H1 (cell line): ENCODE data around the gene NAP1L1. TPM values are rescaled to one million over a fixed set of nuclear protein-coding genes. Genes with fewer than 3 reads are reported as not detected.
A peak's percentile ranks its signal among the peaks of the same experiment; 100 is the strongest.

Experiments
- CTCF ChIA-PET: fragments of 300-600 bp; sonication (Branson Sonifier 250); formaldehyde crosslinking; loops from one replicate; lab custom pipeline; 2021; ENCODE audit not compliant: partially characterized antibody; lab: Charles Lee
- POLR2A ChIA-PET: fragments of 300-600 bp; sonication (Branson Sonifier 250); formaldehyde crosslinking; loops from one replicate; lab custom pipeline; 2021; ENCODE audit warnings: inconsistent platforms; ENCODE audit not compliant: partially characterized antibody; lab: Charles Lee
- DNase-seq, 2 experiments: peaks; one replicate each; pipeline versions ENCODE4 v3.0.0 to v3.0.0-alpha.2; 2010 to 2022; ENCODE audit warnings: low spot score in 2 of 2, low read depth in 1 of 2, mixed read lengths in 1 of 2
- FAIRE-seq: peaks from 2 replicates; lab custom pipeline; 2011; peaks lifted over from hg19 to GRCh38; lab: Jason Lieb, UNC
- H2AFZ ChIP-seq: 2 replicates; pipeline ENCODE4 v1.8.1; 2012; ENCODE audit warnings: low read length, inconsistent platforms
- H2AK5ac ChIP-seq: 2 replicates; pipeline ENCODE4 v1.6.1; 2013; ENCODE audit warnings: low read depth, low read length
- H2BK120ac ChIP-seq: replicated peaks from 2 replicates; pipeline ENCODE3; 2013; ENCODE audit warnings: low read depth, low read length, inconsistent platforms
- H2BK12ac ChIP-seq: 2 replicates; pipeline ENCODE4 v1.6.1; 2013; ENCODE audit warnings: low read depth, low read length
- H2BK15ac ChIP-seq: 2 replicates; pipeline ENCODE4 v1.6.1; 2013; ENCODE audit warnings: low read length
- H2BK20ac ChIP-seq: 2 replicates; pipeline ENCODE4 v1.6.1; 2013; ENCODE audit warnings: low read length
- H2BK5ac ChIP-seq: 2 replicates; pipeline ENCODE4 v1.6.1; 2013; ENCODE audit warnings: low read depth, low read length
- H3K14ac ChIP-seq: 2 replicates; pipeline ENCODE4 v1.6.1; 2013; ENCODE audit warnings: inconsistent platforms; ENCODE audit not compliant: insufficient read length
- H3K18ac ChIP-seq: 2 replicates; pipeline ENCODE4 v1.6.1; 2013; ENCODE audit warnings: low read length; ENCODE audit errors: extremely low read depth
- H3K23ac ChIP-seq: 2 replicates; pipeline ENCODE4 v1.6.1; 2013; ENCODE audit warnings: inconsistent platforms; ENCODE audit not compliant: insufficient read length
- H3K23me2 ChIP-seq: 2 replicates; pipeline ENCODE4 v1.6.1; 2013; ENCODE audit warnings: low read depth, low read length
- H3K27ac ChIP-seq: 2 replicates; pipeline ENCODE4 v1.6.1; 2011; ENCODE audit warnings: low read depth, low read length, inconsistent platforms
- H3K27me3 ChIP-seq, 4 experiments: replicated peaks in 1 of 4; 1 replicate in 1 of 4; 2 replicates in 3 of 4; pipeline versions ENCODE4 v1.6.1 to v1.8.1; 2011 to 2013; ENCODE audit warnings: low read length in 3 of 4, mild to moderate bottlenecking in 3 of 4, inconsistent platforms in 2 of 4, mixed read lengths in 2 of 4, moderate library complexity in 1 of 4; ENCODE audit not compliant: control insufficient read depth in 3 of 4, insufficient read depth in 3 of 4; ENCODE audit errors: extremely low read depth in 1 of 4
- H3K36me3 ChIP-seq, 4 experiments: 2 replicates each; pipeline versions ENCODE4 v1.6.1 to v1.8.1; 2011 to 2013; ENCODE audit warnings: mild to moderate bottlenecking in 4 of 4, low read length in 3 of 4, moderate library complexity in 2 of 4, control low read depth in 1 of 4, inconsistent platforms in 1 of 4; ENCODE audit not compliant: insufficient read depth in 4 of 4, control insufficient read depth in 2 of 4
- H3K4ac ChIP-seq: replicated peaks from 2 replicates; pipeline ENCODE3; 2013; ENCODE audit warnings: low read length, low read depth, mixed read lengths, inconsistent platforms; ENCODE audit not compliant: insufficient read length
- H3K4me1 ChIP-seq, 4 experiments: replicated peaks in 1 of 4; 1 replicate in 1 of 4; 2 replicates in 3 of 4; pipeline versions ENCODE4 v1.6.1 to v1.8.1; 2011 to 2013; ENCODE audit warnings: low read length in 3 of 4, inconsistent platforms in 2 of 4, mixed read lengths in 1 of 4; ENCODE audit not compliant: insufficient read depth in 4 of 4, control insufficient read depth in 3 of 4
- H3K4me2 ChIP-seq, 2 experiments: 2 replicates each; pipeline versions ENCODE4 v1.6.1 to v1.8.1; 2011 to 2013; ENCODE audit warnings: low read depth in 2 of 2, low read length in 2 of 2, control low read depth in 1 of 2, inconsistent platforms in 1 of 2, mild to moderate bottlenecking in 1 of 2; ENCODE audit not compliant: insufficient read depth in 1 of 2
- H3K4me3 ChIP-seq, 4 experiments: fragments of 200-600, 300-600 bp in 1 of 4; sonication (generic), shearing (Covaris generic), sonication (Bioruptor Twin) in 1 of 4; 2 replicates each; pipeline versions ENCODE4 v1.5.1 to v1.8.1; 2011 to 2016; ENCODE audit warnings: low read length in 4 of 4, low read depth in 3 of 4, control low read depth in 2 of 4, inconsistent platforms in 2 of 4, mild to moderate bottlenecking in 2 of 4, mixed read lengths in 1 of 4, moderate library complexity in 1 of 4; ENCODE audit not compliant: insufficient read depth in 2 of 4; ENCODE audit errors: extremely low read depth in 1 of 4
- H3K56ac ChIP-seq: replicated peaks from 2 replicates; pipeline ENCODE3; 2013; ENCODE audit warnings: low read depth, mild to moderate bottlenecking, mixed read lengths, low read length, inconsistent platforms; ENCODE audit not compliant: insufficient read length
- H3K79me1 ChIP-seq: 2 replicates; pipeline ENCODE4 v1.6.1; 2013; ENCODE audit warnings: low read depth, low read length, control low read depth
- H3K79me2 ChIP-seq, 2 experiments: 2 replicates each; pipeline versions ENCODE4 v1.6.1 to v1.8.1; 2012 to 2013; ENCODE audit warnings: low read length in 2 of 2, mild to moderate bottlenecking in 2 of 2, inconsistent platforms in 1 of 2; ENCODE audit not compliant: insufficient read depth in 2 of 2, control insufficient read depth in 1 of 2
- H3K9ac ChIP-seq, 4 experiments: replicated peaks in 1 of 4; 1 replicate in 1 of 4; 2 replicates in 3 of 4; pipeline versions ENCODE4 v1.6.1 to v1.8.1; 2011 to 2013; ENCODE audit warnings: low read depth in 3 of 4, low read length in 3 of 4, control low read depth in 2 of 4, mild to moderate bottlenecking in 2 of 4, moderate library complexity in 2 of 4, inconsistent platforms in 1 of 4; ENCODE audit errors: extremely low read depth in 1 of 4
- H3K9me3 ChIP-seq, 2 experiments: 2 replicates each; pipeline versions ENCODE4 v1.6.1 to v1.8.1; 2012 to 2013; ENCODE audit warnings: mild to moderate bottlenecking in 2 of 2, moderate library complexity in 2 of 2, control low read depth in 1 of 2, inconsistent platforms in 1 of 2, low read depth in 1 of 2, low read length in 1 of 2, mixed read lengths in 1 of 2; ENCODE audit not compliant: insufficient read depth in 2 of 2
- H4K20me1 ChIP-seq, 2 experiments: replicated peaks in 1 of 2; 2 replicates each; pipeline versions ENCODE3 to v1.8.1; 2011 to 2013; ENCODE audit warnings: inconsistent platforms in 2 of 2, low read length in 2 of 2, mild to moderate bottlenecking in 1 of 2; ENCODE audit not compliant: insufficient read depth in 2 of 2, control insufficient read depth in 1 of 2
- H4K5ac ChIP-seq: 2 replicates; pipeline ENCODE4 v1.6.1; 2013; ENCODE audit warnings: low read length, low read depth, mixed read lengths, inconsistent platforms; ENCODE audit not compliant: insufficient read length
- H4K8ac ChIP-seq: 2 replicates; pipeline ENCODE4 v1.8.0; 2013; ENCODE audit warnings: mild to moderate bottlenecking, moderate library complexity, low read length, inconsistent platforms; ENCODE audit not compliant: insufficient read depth; ENCODE audit errors: extremely low read depth
- H4K91ac ChIP-seq: replicated peaks from 2 replicates; pipeline ENCODE3; 2013; ENCODE audit warnings: low read length, mixed read lengths, inconsistent platforms; ENCODE audit not compliant: insufficient read length
- RXRA ChIP-seq: IDR thresholded peaks from 2 replicates; pipeline ENCODE4 v1.6.1; 2011; ENCODE audit warnings: low read depth, mild to moderate bottlenecking, low read length, moderate library complexity; ENCODE audit not compliant: insufficient read depth
- SP1 ChIP-seq: IDR thresholded peaks from 2 replicates; pipeline ENCODE4 v1.6.1; 2011; ENCODE audit warnings: low read depth, low read length
- TEAD4 ChIP-seq: IDR thresholded peaks from 2 replicates; pipeline ENCODE4 v1.6.1; 2012; ENCODE audit warnings: low read depth, low read length, inconsistent platforms, mixed read lengths
- ZNF274 ChIP-seq: IDR thresholded peaks from 2 replicates; pipeline ENCODE4 v1.7.0; 2012; ENCODE audit warnings: low read length, borderline replicate concordance; ENCODE audit errors: extremely low read depth
- WGBS, 2 experiments: shearing (Covaris generic) in 1 of 2; methylation state at CpG; one replicate each; pipeline versions ENCODE4 v1.1.6 to v1.1.7; 2013 to 2015; ENCODE audit warnings: low lambda C conversion rate in 2 of 2, mixed read lengths in 2 of 2, inconsistent platforms in 1 of 2, low coverage in 1 of 2, missing lambda C conversion rate in 1 of 2; ENCODE audit not compliant: insufficient replicate concordance in 2 of 2, insufficient coverage in 1 of 2, insufficient read length in 1 of 2; ENCODE audit errors: extremely low coverage in 1 of 2, missing lambda C conversion rate in 1 of 2; 5-methylcytosine and 5-hydroxymethylcytosine counted together
- polyA plus RNA-seq, 7 experiments: library from polyadenylated mRNA; depleted of rRNA in 3 of 7; stranded (reverse) in 5 of 7; unstranded in 2 of 7; fragments of >200 nt in 5 of 7; fragments of 200-250 nt in 2 of 7; gene quantifications; 1 replicate in 5 of 7; 2 replicates in 1 of 7; 4 replicates in 1 of 7; pipeline versions ENCODE4 v1.2.1 to v1.2.3, GENCODE V29; 2011 to 2013; ENCODE audit warnings: missing spikeins in 2 of 7, mixed read lengths in 2 of 7
- total RNA-seq: library from RNA; stranded (reverse); fragmentation: NEBNext Ultra II Directional; extraction: Animal tissue kit (Norgen Biotek cat#: 25700); gene quantifications from 2 replicates; pipeline ENCODE4 v1.2.1, GENCODE V29; 2021

The NAP1L1 gene
- total and polyA plus RNA-seq, 2 of the 8 experiments (the other 6 are each of a cell fraction or from before 2014, with no cell fraction given), result 202 to 1,159 TPM

DNA sequence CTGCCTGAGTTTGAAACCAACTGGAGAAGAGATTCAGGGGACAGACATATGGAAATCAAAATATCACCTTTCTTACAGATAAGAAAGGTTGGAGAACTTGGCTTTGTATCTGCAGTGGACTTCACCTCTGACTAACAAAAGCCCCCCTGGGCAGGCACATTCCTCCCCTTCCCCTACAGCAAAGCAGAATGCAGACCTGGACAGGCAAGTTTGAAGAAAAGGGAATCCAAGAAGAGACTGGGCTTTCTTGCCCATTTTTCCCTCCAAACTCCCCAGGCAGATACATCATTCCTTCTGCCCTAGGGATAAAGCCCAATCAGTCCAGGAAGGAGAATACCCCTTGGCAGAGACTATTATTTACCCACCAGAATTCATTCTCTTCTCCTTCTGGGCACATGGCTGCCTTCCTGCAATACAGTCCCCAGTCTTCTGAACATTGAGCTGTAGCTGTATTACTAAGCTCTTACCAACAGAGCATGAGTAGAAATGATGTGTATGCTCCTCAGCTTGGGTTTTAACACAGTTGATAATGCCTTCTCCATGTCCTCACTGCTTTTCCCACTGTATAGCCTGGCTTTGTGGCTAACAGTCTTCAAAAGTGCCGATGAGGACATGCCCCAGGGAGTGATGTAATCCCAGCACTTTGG, 17.4 kb upstream of the NAP1L1 start:
- POLR2A ChIA-PET, result interaction anchor here (3.0 kb wide), 1 partner anchor 17 kb away, joined by 12 read pairs; the partner anchor contains the start of gene NAP1L1
- FAIRE-seq, result no peak
- H2AFZ ChIP-seq, result peak overlapping the region; percentile 14

More for the DNA sequence above, 17.4 kb upstream of the NAP1L1 start:
- Histone ChIP-seq H3K4me1 (peaks cover 3 to 10% (median 9%) of the 10 kb centered on the region in 4 experiments; a peak in 5 of 7 replicates), H3K56ac (no peak overlapping the region), H3K23me2 (no peaks in the 10 kb centered on the region), H3K4ac (no peak overlapping the region), H3K27me3 (no peaks in the 10 kb centered on the region), H2BK5ac (peak overlapping the region; percentile 95), H3K4me3 (peak overlapping the region in 1 of 4 experiments; percentile 14; a peak in 1 of 8 replicates), H4K91ac (peak overlapping the region; percentile 46), H3K27ac (no peak overlapping the region), H3K79me1 (no peaks in the 10 kb centered on the region), H2BK120ac (peak overlapping the region; percentile 25), H3K9ac (no peak overlapping the region), H3K36me3 (no peaks in the 10 kb centered on the region), H3K9me3 (no peaks in the 10 kb centered on the region), H2BK20ac (peak overlapping the region; percentile 98), H3K79me2 (no peaks in the 10 kb centered on the region), H4K5ac (no peak overlapping the region), H3K23ac (no peak overlapping the region), H2AK5ac (no peak overlapping the region), H2BK15ac (peak overlapping the region; percentile 65; the same call in 1 of the 2 replicates), H3K18ac (peak overlapping the region; percentile 85), H2BK12ac (peak overlapping the region; percentile 89), H4K20me1 (no peaks in the 10 kb centered on the region), H3K14ac (no peak overlapping the region), H4K8ac (no peak overlapping the region), H3K4me2 (peak overlapping the region; percentile 44 to 51; a peak in 3 of 4 replicates)
- WGBS, 2 experiments, result 88% methylated on average over 1 of the region's 1 CpG; no CpG with 5 or more reads in 1 of the 2 experiments
- TF ChIP-seq ZNF274, result no peak
- 0 out of 2 replicates have a peak, but pooled peaks have one; percentile 48 for TF ChIP-seq SP1
- TF ChIP-seq TEAD4, result peak; percentile 81
- TF ChIP-seq RXRA, result no peak
- CTCF ChIA-PET, result no interaction called here
- peak in 1 of 2 experiments; percentile 44 for DNase-seq
